Measurements from ENCODE around the gene EFEMP2. TPM values are rescaled to one million over a fixed set of nuclear protein-coding genes. Genes with fewer than 3 reads are reported as not detected.
A peak's percentile ranks its signal among the peaks of the same experiment; 100 is the strongest.

The EFEMP2 gene
- total RNA-seq, 3 donors from 2014 or later (not counting 1 experiment from before 2014, with no cell fraction given), result 6.1 to 13.0 (median 9.8) TPM

- no peaks in the 10 kb centered on the region for H3K27me3 Mint-ChIP-seq (ENCODE audit: low read depth in 2 of 2)
- Histone ChIP-seq H3K4me1 (ENCODE audit: control insufficient read depth, insufficient read depth, low read length) (peaks cover 53% of the 10 kb centered on the region), H3K27me3 (ENCODE audit: control insufficient read depth, insufficient read depth, low read length) (no peaks in the 10 kb centered on the region), H3K27ac (ENCODE audit: low read length) (no peak overlapping the region), H3K9me3 (ENCODE audit: control insufficient read depth, insufficient read depth, low read length) (no peaks in the 10 kb centered on the region), H3K4me3 (ENCODE audit: low read length) (no peak overlapping the region), H3K36me3 (ENCODE audit: control insufficient read depth, insufficient read depth, low read length) (peaks cover 12% of the 10 kb centered on the region)
- intact Hi-C loops (cut with micrococcal nuclease), result loop anchor here (5.0 kb wide), 1 partner anchor 59 kb away; the partner anchor contains the start of gene CFL1
- no peaks in the 10 kb centered on the region for H3K36me3 Mint-ChIP-seq
- no peaks in the 10 kb centered on the region for H3K9me3 Mint-ChIP-seq
- no peak for TF ChIP-seq CTCF (IDR thresholded peaks at IDR 0.05)
- DNase-seq (no peak), ATAC-seq (no peak)
- peak overlapping the region in 1 of 2 donors; percentile 43 for H3K27ac Mint-ChIP-seq
- peaks cover 24 to 41% of the 10 kb centered on the region in 2 donors for H3K4me1 Mint-ChIP-seq
- 89% methylated on average over 4 of the region's 7 CpGs for WGBS (ENCODE audit: insufficient coverage)
- H3K4me3 Mint-ChIP-seq, result peak overlapping the region; percentile 65
Measured at GRCh38 chr11:65916391-65916790, 43.8 kb upstream of the EFEMP2 start.

GRCh38 chr11:65915821-65916251 is 43.2 kb upstream of the EFEMP2 start:
- Mint-ChIP-seq H3K27me3 (ENCODE audit: low read depth in 2 of 2) (no peaks in the 10 kb centered on the region), H3K27ac (no peak overlapping the region), H3K4me1 (peaks cover 24 to 41% of the 10 kb centered on the region in 2 donors), H3K36me3 (no peaks in the 10 kb centered on the region), H3K4me3 (no peak overlapping the region), H3K9me3 (no peaks in the 10 kb centered on the region)
- 54% methylated on average over 13 of the region's 13 CpGs for WGBS (ENCODE audit: insufficient coverage)
- Histone ChIP-seq H3K4me3 (ENCODE audit: low read length) (no peak overlapping the region), H3K4me1 (ENCODE audit: control insufficient read depth, insufficient read depth, low read length) (peaks cover 47% of the 10 kb centered on the region), H3K27ac (ENCODE audit: low read length) (no peak overlapping the region), H3K36me3 (ENCODE audit: control insufficient read depth, insufficient read depth, low read length) (peaks cover 8% of the 10 kb centered on the region), H3K27me3 (ENCODE audit: control insufficient read depth, insufficient read depth, low read length) (no peaks in the 10 kb centered on the region), H3K9me3 (ENCODE audit: control insufficient read depth, insufficient read depth, low read length) (no peaks in the 10 kb centered on the region)
- ATAC-seq, result no peak
- intact Hi-C loops (cut with micrococcal nuclease), result loop anchor here (5.0 kb wide), 1 partner anchor 59 kb away; the partner anchor contains the start of gene CFL1
- no peak for TF ChIP-seq CTCF (IDR thresholded peaks at IDR 0.05)
- no peak for DNase-seq

GRCh38 chr11:65915101-65915820 is 42.7 kb upstream of the EFEMP2 start:
- 66% methylated on average over 10 of the region's 10 CpGs for WGBS (ENCODE audit: insufficient coverage)
- no peaks in the 10 kb centered on the region for H3K27me3 ChIP-seq (ENCODE audit: control insufficient read depth, insufficient read depth, low read length)
- Mint-ChIP-seq H3K36me3 (no peaks in the 10 kb centered on the region), H3K9me3 (no peaks in the 10 kb centered on the region), H3K4me3 (no peak overlapping the region), H3K4me1 (peaks cover 18 to 36% of the 10 kb centered on the region in 2 donors), H3K27ac (peak overlapping the region; percentile 43 to 65), H3K27me3 (ENCODE audit: low read depth in 2 of 2) (no peaks in the 10 kb centered on the region)
- no peak overlapping the region for H3K4me3 ChIP-seq (ENCODE audit: low read length)
- peaks cover 3% of the 10 kb centered on the region for H3K36me3 ChIP-seq (ENCODE audit: control insufficient read depth, insufficient read depth, low read length)
- no peak for TF ChIP-seq CTCF (IDR thresholded peaks at IDR 0.05)
- intact Hi-C loops (cut with micrococcal nuclease), result loop anchor here (5.0 kb wide), 1 partner anchor 58 kb away; the partner anchor contains the start of gene CFL1
- no peak for ATAC-seq
- H3K27ac ChIP-seq (ENCODE audit: low read length), result no peak overlapping the region
- DNase-seq, result no peak
- H3K9me3 ChIP-seq (ENCODE audit: control insufficient read depth, insufficient read depth, low read length), result no peaks in the 10 kb centered on the region
- H3K4me1 ChIP-seq (ENCODE audit: control insufficient read depth, insufficient read depth, low read length), result peaks cover 41% of the 10 kb centered on the region

Measured in natural killer cell (primary cell).